AG20443 (cell line): ENCODE data around the gene PSAPL1.
"Not testable (repeated sequence)": the region's sequence is repeated elsewhere in the genome, so short reads cannot be mapped to it uniquely, and the experiment has no call there.

Experiments used
- DNase-seq: peaks from one replicate; pipeline ENCODE4 v3.0.0; 2012; ENCODE audit warnings: low spot score, mixed read lengths

Gene PSAPL1

GRCh38 chr4:7458477-7458876 is 23.7 kb upstream of the PSAPL1 start:
- no peak for DNase-seq

GRCh38 chr4:7458066-7458425 is 23.3 kb upstream of the PSAPL1 start:
- DNase-seq: no peak

- no peak for DNase-seq
These were observed 22.7 kb upstream of the PSAPL1 start for GRCh38 chr4:7457201-7458065.

GRCh38 chr4:7452802-7453201 is 18.1 kb upstream of the PSAPL1 start:
- not testable (repeated sequence) for DNase-seq

GRCh38 chr4:7451800-7452199 is 17.1 kb upstream of the PSAPL1 start:
- DNase-seq: no peak

- DNase-seq: no peak
These were observed 16.7 kb upstream of the PSAPL1 start for GRCh38 chr4:7451434-7451789.

- DNase-seq: no peak
These were observed 16.2 kb upstream of the PSAPL1 start for GRCh38 chr4:7450775-7451433.

GRCh38 chr4:7448036-7448435 is 13.3 kb upstream of the PSAPL1 start:
- no peak for DNase-seq

GRCh38 chr4:7447236-7447635 is 12.5 kb upstream of the PSAPL1 start:
- no peak for DNase-seq

GRCh38 chr4:7444731-7445130 is 10.0 kb upstream of the PSAPL1 start:
- no peak for DNase-seq

- DNase-seq: no peak
These were observed 9.6 kb upstream of the PSAPL1 start for GRCh38 chr4:7444314-7444713.

GRCh38 chr4:7442574-7443162 is 7.9 kb upstream of the PSAPL1 start:
- no peak for DNase-seq

GRCh38 chr4:7441201-7441600 is 6.5 kb upstream of the PSAPL1 start:
- no peak for DNase-seq

GRCh38 chr4:7439699-7440098 is 5.0 kb upstream of the PSAPL1 start:
- no peak for DNase-seq

- DNase-seq: no peak
These were observed 1.5 kb upstream of the PSAPL1 start for GRCh38 chr4:7436256-7436655.

- DNase-seq: no peak
These were observed 836 bp upstream of the PSAPL1 start for GRCh38 chr4:7435471-7436061.

GRCh38 chr4:7434141-7434765 is 477 bp downstream of the PSAPL1 start:
- DNase-seq: no peak

- DNase-seq: no peak
These were observed 1.2 kb downstream of the PSAPL1 start for GRCh38 chr4:7433376-7434140.

- DNase-seq: no peak
These were observed 2.0 kb downstream of the PSAPL1 start for GRCh38 chr4:7432531-7433375.

GRCh38 chr4:7431696-7432530 is 2.8 kb downstream of the PSAPL1 start:
- no peak for DNase-seq
